Lower lobe of right lung (tissue), 2 donors: ENCODE results near the gene UBB. TPM values are rescaled to one million over a fixed set of nuclear protein-coding genes. Genes with fewer than 3 reads are reported as not detected.

Experiments
- ATAC-seq, 2 donors: fragments of 200-7000 bp; cut with Tn5 transposase; one replicate each; pipeline ENCODE4 v1.9.1; 2020 to 2022; ENCODE audit warnings: mild to moderate bottlenecking in 2 of 2, moderate library complexity in 2 of 2
- DNase-seq: peaks from one replicate; pipeline ENCODE4 v3.0.0-alpha.2; 2020
- H3K27ac ChIP-seq: fragments of 200-600 bp; one replicate; pipeline ENCODE4 v1.8.0; 2022
- H3K27me3 ChIP-seq: fragments of 200-600 bp; one replicate; pipeline ENCODE4 v1.8.0; 2022; ENCODE audit warnings: low read depth
- H3K36me3 ChIP-seq: fragments of 200-600 bp; one replicate; pipeline ENCODE4 v1.8.0; 2022; ENCODE audit warnings: mild to moderate bottlenecking
- H3K4me1 ChIP-seq: fragments of 200-600 bp; one replicate; pipeline ENCODE4 v1.8.0; 2022
- H3K4me3 ChIP-seq: fragments of 200-600 bp; one replicate; pipeline ENCODE4 v1.8.0; 2022; ENCODE audit warnings: mild to moderate bottlenecking
- H3K9me3 ChIP-seq: fragments of 200-600 bp; one replicate; pipeline ENCODE4 v1.8.0; 2022
- intact Hi-C: fragments of 100-400 bp; cut with DNase I; formaldehyde crosslinking; loops from one replicate; pipeline ENCODE4 v1.11.0; 2022
- total RNA-seq: library from RNA; stranded (reverse); fragmentation: NEBNext Ultra II Directional; extraction: Animal tissue kit (Norgen Biotek cat#: 25700); gene quantifications from one replicate; pipeline ENCODE4 v1.2.1, GENCODE V29; 2021
- TF ChIP-seq, protein P1 (sequence below): fragments of 200-600 bp; IDR thresholded peaks from one replicate; pipeline ENCODE4 v1.8.0; 2022; ENCODE audit warnings: antibody characterized with exemption, mild to moderate bottlenecking
- donor health status: DM: no; HTN: yes; CAD: no; lungs with severe emphysema.

UBB gene
- total RNA-seq, 1 donor from 2014 or later, result 1,803 TPM

GRCh38 chr17:16428098-16428882 is 47.4 kb downstream of the UBB start:
- no peak overlapping the region for H3K4me3 ChIP-seq
- TF ChIP-seq, protein P1, sequence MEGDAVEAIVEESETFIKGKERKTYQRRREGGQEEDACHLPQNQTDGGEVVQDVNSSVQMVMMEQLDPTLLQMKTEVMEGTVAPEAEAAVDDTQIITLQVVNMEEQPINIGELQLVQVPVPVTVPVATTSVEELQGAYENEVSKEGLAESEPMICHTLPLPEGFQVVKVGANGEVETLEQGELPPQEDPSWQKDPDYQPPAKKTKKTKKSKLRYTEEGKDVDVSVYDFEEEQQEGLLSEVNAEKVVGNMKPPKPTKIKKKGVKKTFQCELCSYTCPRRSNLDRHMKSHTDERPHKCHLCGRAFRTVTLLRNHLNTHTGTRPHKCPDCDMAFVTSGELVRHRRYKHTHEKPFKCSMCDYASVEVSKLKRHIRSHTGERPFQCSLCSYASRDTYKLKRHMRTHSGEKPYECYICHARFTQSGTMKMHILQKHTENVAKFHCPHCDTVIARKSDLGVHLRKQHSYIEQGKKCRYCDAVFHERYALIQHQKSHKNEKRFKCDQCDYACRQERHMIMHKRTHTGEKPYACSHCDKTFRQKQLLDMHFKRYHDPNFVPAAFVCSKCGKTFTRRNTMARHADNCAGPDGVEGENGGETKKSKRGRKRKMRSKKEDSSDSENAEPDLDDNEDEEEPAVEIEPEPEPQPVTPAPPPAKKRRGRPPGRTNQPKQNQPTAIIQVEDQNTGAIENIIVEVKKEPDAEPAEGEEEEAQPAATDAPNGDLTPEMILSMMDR, result peak; percentile 59
- peaks cover 4% of the 10 kb centered on the region for H3K4me1 ChIP-seq
- ATAC-seq (peak; percentile 87 to 88), DNase-seq (peak; percentile 70)
- intact Hi-C loops, result no loop called here
- no peaks in the 10 kb centered on the region for H3K27me3 ChIP-seq
- H3K36me3 ChIP-seq, result peaks cover 78% of the 10 kb centered on the region
- H3K9me3 ChIP-seq, result no peaks in the 10 kb centered on the region
- no peak overlapping the region for H3K27ac ChIP-seq

GRCh38 chr17:16429083-16429482 is 48.2 kb downstream of the UBB start:
- ATAC-seq (no peak), DNase-seq (no peak)
- intact Hi-C loops, result no loop called here
- no peak overlapping the region for H3K4me3 ChIP-seq
- H3K27ac ChIP-seq, result no peak overlapping the region
- peaks cover 70% of the 10 kb centered on the region for H3K36me3 ChIP-seq
- H3K27me3 ChIP-seq, result no peaks in the 10 kb centered on the region
- TF ChIP-seq, protein P1, result no peak
- no peaks in the 10 kb centered on the region for H3K9me3 ChIP-seq
- H3K4me1 ChIP-seq, result peaks cover 4% of the 10 kb centered on the region

DNA sequence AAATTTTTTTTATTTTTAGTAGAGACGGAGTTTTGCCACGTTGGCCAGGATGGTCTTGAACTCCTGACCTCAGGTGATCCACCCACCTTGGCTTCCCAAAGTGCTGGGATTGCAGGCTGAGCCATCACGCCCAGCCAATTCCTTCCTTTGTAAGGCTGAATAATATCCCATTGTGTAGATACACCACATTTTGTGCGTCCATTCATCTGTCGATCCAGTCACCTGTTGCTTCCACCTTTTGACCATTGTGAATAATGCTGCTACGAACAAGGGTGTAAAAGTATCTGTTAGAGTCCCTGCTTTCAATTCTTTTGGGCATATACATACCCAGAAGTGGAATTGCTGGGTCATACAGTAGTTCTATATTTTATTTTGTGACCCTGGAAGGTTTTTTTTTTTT is 49.8 kb downstream of the UBB start:
- H3K9me3 ChIP-seq, result no peaks in the 10 kb centered on the region
- DNase-seq (no peak), ATAC-seq (no peak)
- TF ChIP-seq, protein P1, result no peak
- peaks cover 58% of the 10 kb centered on the region for H3K36me3 ChIP-seq
- intact Hi-C loops, result no loop called here
- H3K4me1 ChIP-seq, result peaks cover 4% of the 10 kb centered on the region
- no peak overlapping the region for H3K27ac ChIP-seq
- H3K27me3 ChIP-seq, result no peaks in the 10 kb centered on the region
- H3K4me3 ChIP-seq, result no peak overlapping the region

DNA sequence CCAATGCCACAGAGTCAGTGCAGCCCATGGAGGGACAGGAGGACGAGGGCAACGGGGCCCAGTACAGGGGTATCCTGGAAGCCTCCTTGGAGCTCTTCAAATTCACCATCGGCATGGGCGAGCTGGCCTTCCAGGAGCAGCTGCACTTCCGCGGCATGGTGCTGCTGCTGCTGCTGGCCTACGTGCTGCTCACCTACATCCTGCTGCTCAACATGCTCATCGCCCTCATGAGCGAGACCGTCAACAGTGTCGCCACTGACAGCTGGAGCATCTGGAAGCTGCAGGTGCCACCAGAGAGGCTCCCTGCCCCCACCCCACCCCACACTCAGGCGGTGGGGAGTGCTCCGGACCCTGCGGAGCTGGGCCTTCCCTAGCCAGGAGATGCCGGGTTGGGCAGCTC is 51.1 kb downstream of the UBB start:
- no peak overlapping the region for H3K27ac ChIP-seq
- intact Hi-C loops, result no loop called here
- TF ChIP-seq, protein P1, result no peak
- no peaks in the 10 kb centered on the region for H3K9me3 ChIP-seq
- no peak overlapping the region for H3K4me3 ChIP-seq
- ATAC-seq (no peak), DNase-seq (no peak)
- no peaks in the 10 kb centered on the region for H3K27me3 ChIP-seq
- H3K4me1 ChIP-seq, result peaks cover 4% of the 10 kb centered on the region
- H3K36me3 ChIP-seq, result peaks cover 45% of the 10 kb centered on the region

Other genes with a start within 250 kb of the UBB start
- 137 TPM for gene NCOR1, start 165.6 kb upstream of the UBB start, total RNA-seq
- gene PIGL, start 163.9 kb upstream of the UBB start, total RNA-seq, result 24.3 TPM
- 17.3 TPM for gene CENPV, start 27.6 kb upstream of the UBB start, total RNA-seq
- gene TRPV2, start 34.5 kb downstream of the UBB start, total RNA-seq, result 120 TPM
- 3.8 TPM for gene LRRC75A, start 111.1 kb downstream of the UBB start, total RNA-seq
- 5.2 TPM for gene ZNF287, start 188.1 kb downstream of the UBB start, total RNA-seq